Thyroid gland (tissue), 4 donors: ENCODE data around the gene TPD52L2.

ENCODE experiments used
- CTCF ChIP-seq, 6 experiments: fragments of 200-600 bp in 3 of 6; fragments of 450-650 bp in 3 of 6; sonication (generic) in 3 of 6; IDR thresholded peaks; one replicate each; pipeline ENCODE4 v1.5.1; 2016 to 2019; ENCODE audit warnings: antibody characterized with exemption in 6 of 6, mild to moderate bottlenecking in 2 of 6, inconsistent platforms in 1 of 6, moderate library complexity in 1 of 6
- POLR2A ChIP-seq, 2 donors: fragments of 450-650 bp; IDR thresholded peaks; one replicate each; pipeline ENCODE4 v1.6.1; 2017; ENCODE audit warnings: antibody characterized with exemption in 2 of 2, mild to moderate bottlenecking in 2 of 2, moderate library complexity in 1 of 2

GRCh38 chr20:63890201-63890576, 25.1 kb downstream of the TPD52L2 start:
- TF ChIP-seq CTCF (IDR thresholded peaks at IDR 0.05), result no peak
- TF ChIP-seq POLR2A (IDR thresholded peaks at IDR 0.05), result no peak
